Ovary (tissue), 9 donors: Measurements from ENCODE around the gene ANKLE1. TPM values are rescaled to one million over a fixed set of nuclear protein-coding genes. Genes with fewer than 3 reads are reported as not detected.

Experiments
- DNase-seq, 5 donors: peaks; one replicate each; pipeline ENCODE4 v3.0.0-alpha.2; 2019 to 2020
- H3K27ac ChIP-seq, 2 donors: fragments of 200-600 bp; one replicate each; pipeline versions ENCODE4 v1.5.1 to v1.8.0; 2019 to 2022
- H3K27me3 ChIP-seq: fragments of 200-600 bp; one replicate; pipeline ENCODE4 v1.8.0; 2022
- H3K36me3 ChIP-seq: fragments of 200-600 bp; sonication (generic); one replicate; pipeline ENCODE4 v1.5.1; 2019
- H3K4me1 ChIP-seq: one replicate; pipeline ENCODE4 v1.8.1; 2013; ENCODE audit warnings: mild to moderate bottlenecking, moderate library complexity; ENCODE audit not compliant: insufficient read depth
- H3K4me3 ChIP-seq: fragments of 200-600 bp; sonication (generic); one replicate; pipeline ENCODE4 v1.5.1; 2017
- H3K9me3 ChIP-seq, 2 donors: fragments of 200-600 bp in 1 of 2; sonication (generic) in 1 of 2; one replicate each; pipeline versions ENCODE4 v1.5.1 to v1.8.1; 2013 to 2019; ENCODE audit warnings: mild to moderate bottlenecking in 1 of 2, moderate library complexity in 1 of 2
- CTCF ChIP-seq, 3 donors: fragments of 450-650 bp in 2 of 3; fragments of 200-600 bp in 1 of 3; IDR thresholded peaks; one replicate each; pipeline versions ENCODE4 v1.5.1 to v1.8.0; 2016 to 2022; ENCODE audit warnings: antibody characterized with exemption in 3 of 3, mild to moderate bottlenecking in 1 of 3
- EP300 ChIP-seq: sonication (generic); formaldehyde crosslinking; IDR thresholded peaks from one replicate; pipeline ENCODE4 v1.6.1; 2017; ENCODE audit warnings: antibody characterized with exemption
- POLR2A ChIP-seq: fragments of 450-650 bp; IDR thresholded peaks from one replicate; pipeline ENCODE4 v1.6.1; 2017; ENCODE audit warnings: antibody characterized with exemption, mild to moderate bottlenecking, moderate library complexity
- WGBS, 3 donors: extraction: QIAGEN DNeasy Blood & Tissue Kit in 1 of 3; methylation state at CpG; one replicate each; pipeline versions ENCODE4 v1.1.5 to v1.1.7; 2013 to 2017; 5-methylcytosine and 5-hydroxymethylcytosine counted together
- intact Hi-C, 4 donors: fragments of 100-400 bp; cut with DNase I; formaldehyde crosslinking; loops; one replicate each; pipeline versions ENCODE4 v1.11.0 to v1.15.1; 2022 to 2023
- polyA plus RNA-seq, 2 donors: library from polyadenylated mRNA; stranded (reverse); fragments of 200-250 nt in 1 of 2; fragments of 350-450 nt in 1 of 2; fragmentation: Illumina TruSeq in 1 of 2; extraction: RNeasy Lipid Tissue Mini Kit (QIAGEN cat#74804) in 1 of 2; gene quantifications; one replicate each; pipeline ENCODE4 v1.2.3, GENCODE V29; 2013 to 2014
- total RNA-seq, 7 donors: library from RNA; depleted of rRNA in 2 of 7; stranded (reverse); fragments of >200 nt in 2 of 7; fragmentation: NEBNext Ultra II Directional in 3 of 7; extraction: Animal tissue kit (Norgen Biotek cat#: 25700) in 3 of 7; gene quantifications; one replicate each; pipeline versions ENCODE4 v1.1.0 to v1.2.4, GENCODE V29; 2016 to 2023
- donor health status: DM: no; HTN: no; CAD: no; lungs with moderate emphysema.
- donor health status: DM: no; HTN: no; CAD: no.
- donor health status: Bipolar disorder and iron deficiency.
- donor health status: DM: yes; HTN: yes; CAD: no.
- donor health status: DM: no; HTN: no; CAD: no.
- donor health status: DM: yes; HTN: yes; CAD: no.

ANKLE1 gene
- total and polyA plus RNA-seq, 9 donors = 0.12 to 1.6 (median 0.81) TPM

- TF ChIP-seq POLR2A = no peak
- TF ChIP-seq EP300 = no peak
- no peak for TF ChIP-seq CTCF (IDR thresholded peaks at IDR 0.05)
- intact Hi-C loops = no loop called here
- H3K27ac ChIP-seq = peak overlapping the region; percentile 63 to 74
- no peaks in the 10 kb centered on the region for H3K36me3 ChIP-seq
- DNase-seq = peak in 1 of 5 donors; percentile 46
- no peaks in the 10 kb centered on the region for H3K9me3 ChIP-seq
- peak overlapping the region; percentile 21 for H3K4me3 ChIP-seq
- 8 to 13% (median 13%) methylated on average over 5 to 23 of the region's 27 CpGs for WGBS, 3 donors
- H3K4me1 ChIP-seq = peaks cover 4% of the 10 kb centered on the region
- H3K27me3 ChIP-seq = no peaks in the 10 kb centered on the region
These were observed 45.5 kb upstream of the ANKLE1 start for GRCh38 chr19:17235971-17236777.

- Histone ChIP-seq H3K9me3 (no peaks in the 10 kb centered on the region), H3K4me3 (no peak overlapping the region), H3K36me3 (no peaks in the 10 kb centered on the region), H3K4me1 (peaks cover 4% of the 10 kb centered on the region), H3K27ac (peak overlapping the region in 1 of 2 donors; percentile 14), H3K27me3 (no peaks in the 10 kb centered on the region)
- TF ChIP-seq CTCF (IDR thresholded peaks at IDR 0.05) (no peak), POLR2A (no peak), EP300 (no peak)
- 85 to 87% (median 85%) methylated on average over 17 to 18 of the region's 18 CpGs for WGBS, 3 donors
- intact Hi-C loops = no loop called here
- peak in 2 of 5 donors; percentile 53 to 64 for DNase-seq
These were observed 44.7 kb upstream of the ANKLE1 start for GRCh38 chr19:17236811-17237543.

- no peaks in the 10 kb centered on the region for H3K27me3 ChIP-seq
- H3K4me1 ChIP-seq = peaks cover 4% of the 10 kb centered on the region
- 88 to 92% (median 91%) methylated on average over 13 of the region's 13 CpGs for WGBS, 3 donors
- H3K36me3 ChIP-seq = no peaks in the 10 kb centered on the region
- no peak overlapping the region for H3K27ac ChIP-seq
- DNase-seq = no peak
- no peak overlapping the region for H3K4me3 ChIP-seq
- TF ChIP-seq POLR2A (no peak), CTCF (IDR thresholded peaks at IDR 0.05) (no peak), EP300 (no peak)
- no peaks in the 10 kb centered on the region for H3K9me3 ChIP-seq
- intact Hi-C loops = no loop called here
These were observed 43.7 kb upstream of the ANKLE1 start for GRCh38 chr19:17237747-17238706.
